ENCODE measurements around the gene AKR1C4.
"Not testable (repeated sequence)": the region's sequence is repeated elsewhere in the genome, so short reads cannot be mapped to it uniquely, and the experiment has no call there.

Gene AKR1C4

GRCh38 chr10:5206799-5207198 is 10.2 kb downstream of the AKR1C4 start:
- DNase-seq (ENCODE audit: low spot score) = no peak

- not testable (repeated sequence) for DNase-seq (ENCODE audit: low spot score)
Measured at GRCh38 chr10:5209776-5210175, 13.1 kb downstream of the AKR1C4 start.

GRCh38 chr10:5210261-5210660 is 13.6 kb downstream of the AKR1C4 start:
- peak; percentile 30 for DNase-seq (ENCODE audit: low spot score)

- DNase-seq (ENCODE audit: low spot score) = no peak
Measured at GRCh38 chr10:5211696-5212536, 15.3 kb downstream of the AKR1C4 start.

- DNase-seq (ENCODE audit: low spot score) = no peak
Measured at GRCh38 chr10:5216801-5217200, 20.2 kb downstream of the AKR1C4 start.

- no peak for DNase-seq (ENCODE audit: low spot score)
Measured at GRCh38 chr10:5219262-5219661, 22.6 kb downstream of the AKR1C4 start.

- DNase-seq (ENCODE audit: low spot score) = not testable (repeated sequence)
Measured at GRCh38 chr10:5222942-5223341, 26.3 kb downstream of the AKR1C4 start.

- no peak for DNase-seq (ENCODE audit: low spot score)
Measured at GRCh38 chr10:5229019-5229418, 32.4 kb downstream of the AKR1C4 start.

GRCh38 chr10:5233324-5233723 is 36.7 kb downstream of the AKR1C4 start:
- no peak for DNase-seq (ENCODE audit: low spot score)

- DNase-seq (ENCODE audit: low spot score) = no peak
Measured at GRCh38 chr10:5234106-5234860, 37.6 kb downstream of the AKR1C4 start.

- not testable (repeated sequence) for DNase-seq (ENCODE audit: low spot score)
Measured at GRCh38 chr10:5237541-5237940, 40.9 kb downstream of the AKR1C4 start.

- no peak for DNase-seq (ENCODE audit: low spot score)
Measured at GRCh38 chr10:5242585-5242984, 45.9 kb downstream of the AKR1C4 start.

- DNase-seq (ENCODE audit: low spot score) = no peak
Measured at GRCh38 chr10:5243521-5243987, 46.9 kb downstream of the AKR1C4 start.

- no peak for DNase-seq (ENCODE audit: low spot score)
Measured at GRCh38 chr10:5252177-5253037, 55.8 kb downstream of the AKR1C4 start.

- no peak for DNase-seq (ENCODE audit: low spot score)
Measured at GRCh38 chr10:5254488-5254887, 57.9 kb downstream of the AKR1C4 start.

- DNase-seq (ENCODE audit: low spot score) = not testable (repeated sequence)
Measured at GRCh38 chr10:5257768-5258167, 61.1 kb downstream of the AKR1C4 start.

- DNase-seq (ENCODE audit: low spot score) = no peak
Measured at GRCh38 chr10:5259132-5259951, 62.7 kb downstream of the AKR1C4 start.

- no peak for DNase-seq (ENCODE audit: low spot score)
Measured at GRCh38 chr10:5259952-5260578, 63.4 kb downstream of the AKR1C4 start.

- DNase-seq (ENCODE audit: low spot score) = no peak
Measured at GRCh38 chr10:5260828-5261227, 64.2 kb downstream of the AKR1C4 start.

- DNase-seq (ENCODE audit: low spot score) = no peak
Measured at GRCh38 chr10:5265139-5265538, 68.5 kb downstream of the AKR1C4 start.

GRCh38 chr10:5266351-5266750 is 69.7 kb downstream of the AKR1C4 start:
- DNase-seq (ENCODE audit: low spot score) = no peak

Measured in NAMALWA (cell line).